H9 (cell line): ENCODE measurements around the gene LMOD3. TPM values are rescaled to one million over a fixed set of nuclear protein-coding genes. Genes with fewer than 3 reads are reported as not detected.

ENCODE experiments used
- DNase-seq: peaks from one replicate; pipeline ENCODE4 v3.0.0-alpha.2; 2017
- H2AFZ ChIP-seq: one replicate; pipeline ENCODE4 v1.6.1; 2013; ENCODE audit warnings: mild to moderate bottlenecking, low read length, control low read depth, moderate library complexity
- H2AK5ac ChIP-seq: 2 replicates; pipeline ENCODE4 v1.6.1; 2013; ENCODE audit warnings: low read length, control low read depth, mixed read lengths; ENCODE audit not compliant: insufficient read length
- H2BK120ac ChIP-seq: one replicate; pipeline ENCODE4 v1.6.1; 2013; ENCODE audit warnings: low read depth, mild to moderate bottlenecking, low read length, control low read depth, inconsistent platforms; ENCODE audit not compliant: poor library complexity, severe bottlenecking
- H2BK12ac ChIP-seq: 2 replicates; pipeline ENCODE4 v1.6.1; 2013; ENCODE audit warnings: low read length, control low read depth, mixed read lengths, low read depth; ENCODE audit not compliant: insufficient read length
- H2BK15ac ChIP-seq: 2 replicates; pipeline ENCODE4 v1.6.1; 2013; ENCODE audit warnings: low read depth, low read length, control low read depth
- H2BK20ac ChIP-seq: one replicate; pipeline ENCODE4 v1.6.1; 2013; ENCODE audit warnings: low read depth, mild to moderate bottlenecking, low read length, control low read depth, inconsistent platforms; ENCODE audit not compliant: poor library complexity, severe bottlenecking
- H2BK5ac ChIP-seq: 2 replicates; pipeline ENCODE4 v1.6.1; 2013; ENCODE audit warnings: low read length, control low read depth, mixed read lengths; ENCODE audit not compliant: insufficient read length
- H3K14ac ChIP-seq: 2 replicates; pipeline ENCODE4 v1.6.1; 2013; ENCODE audit warnings: low read length, control low read depth; ENCODE audit not compliant: insufficient read depth
- H3K18ac ChIP-seq: 2 replicates; pipeline ENCODE4 v1.6.1; 2013; ENCODE audit warnings: low read depth, mild to moderate bottlenecking, mixed read lengths, low read length, control low read depth; ENCODE audit not compliant: insufficient read length
- H3K23ac ChIP-seq: 2 replicates; pipeline ENCODE4 v1.6.1; 2013; ENCODE audit warnings: low read length, control low read depth, mixed read lengths, low read depth; ENCODE audit not compliant: insufficient read length
- H3K23me2 ChIP-seq: 2 replicates; pipeline ENCODE4 v1.6.1; 2013; ENCODE audit warnings: low read depth, mild to moderate bottlenecking, mixed read lengths, low read length, control low read depth; ENCODE audit not compliant: insufficient read length, poor library complexity, severe bottlenecking
- H3K27ac ChIP-seq: 2 replicates; pipeline ENCODE4 v1.5.1; 2013; ENCODE audit warnings: low read length, control low read depth, mixed read lengths, low read depth; ENCODE audit not compliant: insufficient read length
- H3K27me3 ChIP-seq: 2 replicates; pipeline ENCODE4 v1.6.1; 2013; ENCODE audit warnings: low read length, control low read depth, inconsistent platforms; ENCODE audit not compliant: insufficient read depth
- H3K4ac ChIP-seq: 2 replicates; pipeline ENCODE4 v1.6.1; 2013; ENCODE audit warnings: low read depth, mild to moderate bottlenecking, control low read depth, inconsistent platforms, low read length, moderate library complexity
- H3K4me1 ChIP-seq: 2 replicates; pipeline ENCODE4 v1.6.1; 2013; ENCODE audit warnings: low read length, control low read depth, inconsistent platforms; ENCODE audit not compliant: insufficient read depth
- H3K4me2 ChIP-seq: 2 replicates; pipeline ENCODE4 v1.6.1; 2013; ENCODE audit warnings: low read length, control low read depth, mixed read lengths; ENCODE audit not compliant: insufficient read length, insufficient read depth
- H3K56ac ChIP-seq: 2 replicates; pipeline ENCODE4 v1.6.1; 2013; ENCODE audit warnings: low read depth, mild to moderate bottlenecking, mixed read lengths, low read length, control low read depth; ENCODE audit not compliant: insufficient read length
- H3K79me1 ChIP-seq: 2 replicates; pipeline ENCODE4 v1.6.1; 2013; ENCODE audit warnings: low read depth, mild to moderate bottlenecking, moderate library complexity, low read length, control low read depth, inconsistent platforms; ENCODE audit not compliant: insufficient read depth, poor library complexity, severe bottlenecking
- H3K79me2 ChIP-seq: 2 replicates; pipeline ENCODE4 v1.6.1; 2013; ENCODE audit warnings: low read length, control low read depth, inconsistent platforms; ENCODE audit not compliant: insufficient read depth
- H3K9ac ChIP-seq: 2 replicates; pipeline ENCODE4 v1.6.1; 2013; ENCODE audit warnings: low read length, control low read depth, mixed read lengths; ENCODE audit not compliant: insufficient read length; ENCODE audit errors: extremely low read depth
- H3K9me3 ChIP-seq: one replicate; pipeline ENCODE4 v1.6.1; 2013; ENCODE audit warnings: low read depth, low read length, inconsistent platforms; ENCODE audit not compliant: control insufficient read depth
- H3T11ph ChIP-seq: one replicate; pipeline ENCODE4 v1.6.1; 2013; ENCODE audit warnings: mild to moderate bottlenecking, low read length, control low read depth, inconsistent platforms
- H4K20me1 ChIP-seq: one replicate; pipeline ENCODE4 v1.6.1; 2013; ENCODE audit not compliant: control insufficient read depth, insufficient read length, insufficient read depth
- H4K5ac ChIP-seq: 2 replicates; pipeline ENCODE4 v1.6.1; 2013; ENCODE audit warnings: low read depth, mild to moderate bottlenecking, mixed read lengths, low read length, control low read depth; ENCODE audit not compliant: insufficient read length
- H4K8ac ChIP-seq: replicated peaks from 2 replicates; pipeline ENCODE4 v1.6.1; 2013; ENCODE audit warnings: low read length, control low read depth, mixed read lengths, low read depth; ENCODE audit not compliant: insufficient read length
- H4K91ac ChIP-seq: 2 replicates; pipeline ENCODE4 v1.6.1; 2013; ENCODE audit warnings: low read depth, mild to moderate bottlenecking, moderate library complexity, mixed read lengths, low read length, control low read depth; ENCODE audit not compliant: insufficient read length
- H3K27ac Mint-ChIP-seq, 3 experiments: 2 replicates in 2 of 3; 3 replicates in 1 of 3; pipeline ENCODE4 v1.8.0; 2020 to 2021; ENCODE audit warnings: mixed read lengths in 3 of 3, mild to moderate bottlenecking in 1 of 3, moderate library complexity in 1 of 3
- H3K27me3 Mint-ChIP-seq: 2 replicates; pipeline ENCODE4 v1.8.0; 2021; ENCODE audit warnings: low read depth, mild to moderate bottlenecking, moderate library complexity, mixed read lengths
- H3K36me3 Mint-ChIP-seq, 3 experiments: 2 replicates in 2 of 3; 3 replicates in 1 of 3; pipeline ENCODE4 v1.8.0; 2020 to 2021; ENCODE audit warnings: low read depth in 3 of 3, mixed read lengths in 3 of 3; ENCODE audit not compliant: insufficient read depth in 1 of 3
- H3K4me1 Mint-ChIP-seq, 2 experiments: 2 replicates each; pipeline ENCODE4 v1.8.0; 2020; ENCODE audit warnings: mixed read lengths in 2 of 2
- H3K4me3 Mint-ChIP-seq, 2 experiments: 2 replicates in 1 of 2; 3 replicates in 1 of 2; pipeline ENCODE4 v1.8.0; 2020 to 2021; ENCODE audit warnings: mild to moderate bottlenecking in 2 of 2, mixed read lengths in 2 of 2, moderate library complexity in 1 of 2
- H3K9me3 Mint-ChIP-seq, 2 experiments: 2 replicates in 1 of 2; 3 replicates in 1 of 2; pipeline ENCODE4 v1.8.0; 2020; ENCODE audit warnings: mild to moderate bottlenecking in 2 of 2, mixed read lengths in 2 of 2, moderate library complexity in 1 of 2
- CTCF ChIP-seq: fragments of 200-600 bp; sonication (generic); conservative IDR thresholded peaks from 3 replicates; pipeline ENCODE4 v1.8.0; 2021; ENCODE audit warnings: antibody characterized with exemption, mild to moderate bottlenecking
- WGBS: extraction: QIAGEN DNeasy Blood & Tissue Kit; methylation state at CpG from one replicate; pipeline ENCODE4 v1.1.7; 2013; ENCODE audit warnings: missing lambda C conversion rate, low lambda C conversion rate, mixed read lengths; ENCODE audit not compliant: insufficient read length; ENCODE audit errors: extremely low coverage; 5-methylcytosine and 5-hydroxymethylcytosine counted together
- total RNA-seq: library from RNA; stranded (reverse); gene quantifications from 2 replicates; pipeline ENCODE4 v1.2.1, GENCODE V29; 2021

The LMOD3 gene
- total RNA-seq, 1 experiment from 2014 or later = not detected

- H3K4me1 Mint-ChIP-seq = peaks cover 24 to 28% of the 10 kb centered on the region in 2 experiments
- Histone ChIP-seq H2AFZ (no peak overlapping the region), H4K5ac (no peak overlapping the region), H2BK15ac (no peak overlapping the region), H2BK5ac (no peak overlapping the region), H4K20me1 (no peaks in the 10 kb centered on the region), H2BK120ac (no peak overlapping the region), H3K9ac (no peak overlapping the region), H2BK12ac (no peak overlapping the region), H3K27ac (no peak overlapping the region), H4K8ac (no peak overlapping the region), H3K27me3 (no peaks in the 10 kb centered on the region), H3K4me2 (no peak overlapping the region), H3K79me1 (no peaks in the 10 kb centered on the region), H3K14ac (no peak overlapping the region), H3K4ac (no peak overlapping the region), H3K79me2 (no peaks in the 10 kb centered on the region), H2BK20ac (no peak overlapping the region), H3K56ac (no peak overlapping the region), H4K91ac (no peak overlapping the region), H3K18ac (no peak overlapping the region), H3K9me3 (no peaks in the 10 kb centered on the region), H3K4me1 (no peaks in the 10 kb centered on the region), H3K23me2 (no peaks in the 10 kb centered on the region), H2AK5ac (no peak overlapping the region), H3T11ph (no peak overlapping the region), H3K23ac (no peak overlapping the region)
- no peak for TF ChIP-seq CTCF
- H3K9me3 Mint-ChIP-seq = no peaks in the 10 kb centered on the region
- no peaks in the 10 kb centered on the region for H3K36me3 Mint-ChIP-seq
- 0 out of 7 replicates have a peak overlapping the region, but pooled peaks of 1 of the 3 experiments have one; percentile 44 for H3K27ac Mint-ChIP-seq
- DNase-seq = no peak
- no peak overlapping the region for H3K4me3 Mint-ChIP-seq
- no peaks in the 10 kb centered on the region for H3K27me3 Mint-ChIP-seq
- WGBS = no CpG with 5 or more reads among the region's 2 CpGs
Measured at GRCh38 chr3:69162308-69162980, 40.0 kb upstream of the LMOD3 start.
